Erythroblast (primary cell): ENCODE data around the gene PLA2G6.

ENCODE experiments used
- GATA1 ChIP-seq: IDR thresholded peaks from 2 replicates; pipeline ENCODE4 v1.6.1; 2011; ENCODE audit warnings: low read depth, mild to moderate bottlenecking, control low read depth, low read length, moderate library complexity
- POLR2A ChIP-seq: IDR thresholded peaks from 2 replicates; pipeline ENCODE4 v1.6.1; 2011; ENCODE audit warnings: mild to moderate bottlenecking, low read length

- TF ChIP-seq POLR2A = no peak
- TF ChIP-seq GATA1 = no peak
Measured at GRCh38 chr22:38211556-38211955, 29.9 kb upstream of the PLA2G6 start.
